Muscle of leg (tissue), 11 donors: Measurements from ENCODE around the gene INTS6. TPM values are rescaled to one million over a fixed set of nuclear protein-coding genes. Genes with fewer than 3 reads are reported as not detected.

ENCODE experiments used
- DNase-seq: peaks from one replicate; pipeline ENCODE4 v3.0.0; 2013
- H3K27ac ChIP-seq: one replicate; pipeline ENCODE4 v1.5.1; 2013; ENCODE audit warnings: mild to moderate bottlenecking, low read length, control low read depth
- H3K27me3 ChIP-seq: one replicate; pipeline ENCODE4 v1.6.1; 2013; ENCODE audit warnings: low read length; ENCODE audit not compliant: control insufficient read depth, insufficient read depth
- H3K36me3 ChIP-seq: one replicate; pipeline ENCODE4 v1.6.1; 2013; ENCODE audit warnings: low read length; ENCODE audit not compliant: control insufficient read depth, insufficient read depth
- H3K4me1 ChIP-seq: one replicate; pipeline ENCODE4 v1.6.1; 2013; ENCODE audit warnings: low read length; ENCODE audit not compliant: control insufficient read depth, insufficient read depth
- H3K4me3 ChIP-seq: one replicate; pipeline ENCODE4 v1.5.1; 2013; ENCODE audit warnings: low read length, control low read depth
- H3K9me3 ChIP-seq: replicated peaks from 2 replicates; pipeline ENCODE4 v1.6.1; 2013; ENCODE audit warnings: low read depth, low read length; ENCODE audit not compliant: control insufficient read depth
- WGBS: methylation state at CpG from one replicate; pipeline ENCODE4 v1.1.5; 2013; ENCODE audit warnings: missing lambda C conversion rate; ENCODE audit not compliant: insufficient coverage; 5-methylcytosine and 5-hydroxymethylcytosine counted together
- polyA plus RNA-seq, 8 donors: library from polyadenylated mRNA; unstranded; fragments of 120-200 nt; gene quantifications; one replicate each; pipeline versions ENCODE4 v1.2.1 to v1.2.3, GENCODE V29; 2013; ENCODE audit warnings: inconsistent platforms in 1 of 8, low replicate concordance in 1 of 8; ENCODE audit not compliant: insufficient read length in 8 of 8, insufficient read depth in 1 of 8
- total RNA-seq: library from RNA; stranded (reverse); fragments of 120-200 nt; gene quantifications from one replicate; pipeline ENCODE4 v1.2.4, GENCODE V29; 2013

Gene INTS6
- total and polyA plus RNA-seq, 9 donors = 16.9 to 27.7 (median 20.1) TPM

- no peaks in the 10 kb centered on the region for H3K27me3 ChIP-seq
- no peak overlapping the region for H3K27ac ChIP-seq
- no peaks in the 10 kb centered on the region for H3K36me3 ChIP-seq
- no peak overlapping the region for H3K4me3 ChIP-seq
- no peaks in the 10 kb centered on the region for H3K9me3 ChIP-seq
- H3K4me1 ChIP-seq = no peaks in the 10 kb centered on the region
- DNase-seq = no peak
- WGBS = 62% methylated on average over 5 of the region's 5 CpGs
Observed at GRCh38 chr13:51336746-51337145, 116.1 kb downstream of the INTS6 start.

- DNase-seq = no peak
- Histone ChIP-seq H3K9me3 (no peaks in the 10 kb centered on the region), H3K4me1 (no peaks in the 10 kb centered on the region), H3K4me3 (no peak overlapping the region), H3K27me3 (no peaks in the 10 kb centered on the region), H3K27ac (no peak overlapping the region), H3K36me3 (no peaks in the 10 kb centered on the region)
Observed at GRCh38 chr13:51333826-51334225, 119.0 kb downstream of the INTS6 start.

DNA sequence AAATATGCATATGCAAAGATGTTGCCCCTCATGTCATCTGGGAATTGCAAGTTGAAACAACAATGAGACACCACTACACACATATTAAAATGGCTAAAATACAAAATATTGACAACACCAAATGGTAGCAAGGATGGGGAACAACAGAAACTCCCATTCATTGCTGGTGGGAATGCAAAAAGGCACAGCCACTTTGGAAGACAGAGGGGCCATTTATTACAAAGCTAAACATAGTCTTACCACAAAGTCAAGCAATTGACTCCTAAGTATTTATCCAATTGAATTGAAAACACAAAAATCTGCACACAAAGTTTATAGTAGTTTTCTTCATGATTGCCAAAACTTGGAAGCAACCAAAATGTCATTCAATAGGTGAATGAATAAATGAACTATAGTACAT, 119.4 kb downstream of the INTS6 start:
- H3K27ac ChIP-seq = no peak overlapping the region
- DNase-seq = no peak
- H3K27me3 ChIP-seq = no peaks in the 10 kb centered on the region
- no peaks in the 10 kb centered on the region for H3K9me3 ChIP-seq
- H3K36me3 ChIP-seq = no peaks in the 10 kb centered on the region
- no peak overlapping the region for H3K4me3 ChIP-seq
- no peaks in the 10 kb centered on the region for H3K4me1 ChIP-seq

GRCh38 chr13:51332566-51333361, 120.1 kb downstream of the INTS6 start:
- no peak overlapping the region for H3K4me3 ChIP-seq
- no peaks in the 10 kb centered on the region for H3K9me3 ChIP-seq
- no peaks in the 10 kb centered on the region for H3K27me3 ChIP-seq
- no peak overlapping the region for H3K27ac ChIP-seq
- no peaks in the 10 kb centered on the region for H3K36me3 ChIP-seq
- DNase-seq = no peak
- 80% methylated on average over 1 of the region's 2 CpGs for WGBS
- H3K4me1 ChIP-seq = no peaks in the 10 kb centered on the region

DNA sequence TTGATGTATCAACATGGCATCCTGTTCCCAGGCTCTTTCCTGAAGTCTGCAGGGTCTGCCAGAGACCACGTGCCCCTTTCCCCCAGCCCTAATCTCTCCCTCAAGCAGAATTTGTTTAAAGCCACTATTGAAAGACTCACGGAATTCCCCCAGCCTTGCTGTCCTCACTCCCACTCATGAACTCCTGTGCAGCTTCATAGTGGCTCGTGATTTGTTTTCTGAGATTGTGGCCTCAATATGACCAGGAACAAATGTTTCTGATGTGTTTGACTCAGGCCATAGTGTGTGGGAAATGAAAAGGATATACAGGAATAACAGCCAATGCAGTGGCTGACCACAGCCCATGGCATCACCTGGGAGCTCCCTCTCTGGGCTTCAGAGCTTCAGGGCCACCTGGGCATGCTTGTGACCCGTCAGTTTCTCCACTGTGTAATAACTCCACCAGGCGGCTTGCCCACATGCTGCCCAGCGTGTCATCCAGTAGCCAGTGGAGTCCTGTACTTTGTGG, 121.4 kb downstream of the INTS6 start:
- Histone ChIP-seq H3K9me3 (no peaks in the 10 kb centered on the region), H3K4me3 (no peak overlapping the region), H3K4me1 (no peaks in the 10 kb centered on the region), H3K36me3 (no peaks in the 10 kb centered on the region), H3K27me3 (no peaks in the 10 kb centered on the region), H3K27ac (no peak overlapping the region)
- 62% methylated on average over 4 of the region's 6 CpGs for WGBS
- DNase-seq = no peak

- Histone ChIP-seq H3K27me3 (no peaks in the 10 kb centered on the region), H3K36me3 (no peaks in the 10 kb centered on the region), H3K9me3 (no peaks in the 10 kb centered on the region), H3K4me3 (no peak overlapping the region), H3K4me1 (no peaks in the 10 kb centered on the region), H3K27ac (no peak overlapping the region)
- 41% methylated on average over 3 of the region's 3 CpGs for WGBS
- no peak for DNase-seq
Observed at GRCh38 chr13:51330791-51331190, 122.0 kb downstream of the INTS6 start.

- Histone ChIP-seq H3K36me3 (no peaks in the 10 kb centered on the region), H3K9me3 (no peaks in the 10 kb centered on the region), H3K4me3 (no peak overlapping the region), H3K27ac (no peak overlapping the region), H3K4me1 (no peaks in the 10 kb centered on the region), H3K27me3 (no peaks in the 10 kb centered on the region)
- 82% methylated on average over 1 of the region's 3 CpGs for WGBS
- DNase-seq = no peak
Observed at GRCh38 chr13:51329606-51330005, 123.2 kb downstream of the INTS6 start.

DNA sequence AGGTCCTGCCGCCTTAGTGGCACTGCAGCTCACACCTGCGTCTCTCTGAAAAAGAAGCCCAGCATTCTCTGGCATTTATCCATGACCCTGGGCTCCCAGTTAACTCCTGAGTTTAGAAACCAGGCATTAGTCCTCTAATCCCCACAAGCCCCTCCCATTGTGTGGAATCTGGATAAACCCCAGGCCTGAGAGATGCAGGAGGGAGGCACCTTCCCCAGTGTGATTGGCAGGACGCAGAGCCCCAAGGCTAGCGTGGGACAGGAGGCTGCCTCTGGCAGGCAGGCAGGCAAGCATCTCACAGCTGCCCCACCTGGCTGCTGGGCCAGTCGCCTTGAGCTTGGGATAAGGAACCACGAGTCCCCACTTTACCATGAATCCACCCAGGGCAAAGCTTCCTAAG, 124.3 kb downstream of the INTS6 start:
- Histone ChIP-seq H3K4me3 (no peak overlapping the region), H3K27me3 (no peaks in the 10 kb centered on the region), H3K27ac (no peak overlapping the region), H3K9me3 (no peaks in the 10 kb centered on the region), H3K36me3 (no peaks in the 10 kb centered on the region), H3K4me1 (no peaks in the 10 kb centered on the region)
- DNase-seq = no peak
- WGBS = 49% methylated on average over 4 of the region's 6 CpGs

GRCh38 chr13:51327961-51328360, 124.9 kb downstream of the INTS6 start:
- no peak for DNase-seq
- no peaks in the 10 kb centered on the region for H3K36me3 ChIP-seq

GRCh38 chr13:51326777-51327176, 126.1 kb downstream of the INTS6 start:
- Histone ChIP-seq H3K4me3 (no peak overlapping the region), H3K27ac (no peak overlapping the region), H3K4me1 (no peaks in the 10 kb centered on the region), H3K27me3 (no peaks in the 10 kb centered on the region), H3K36me3 (no peaks in the 10 kb centered on the region), H3K9me3 (no peaks in the 10 kb centered on the region)
- DNase-seq = no peak
- no CpG with 5 or more reads among the region's 2 CpGs for WGBS

More at GRCh38 chr13:51327961-51328360, 124.9 kb downstream of the INTS6 start:
- Histone ChIP-seq H3K4me3 (no peak overlapping the region), H3K9me3 (no peaks in the 10 kb centered on the region), H3K27me3 (no peaks in the 10 kb centered on the region), H3K27ac (no peak overlapping the region), H3K4me1 (no peaks in the 10 kb centered on the region)
- 83% methylated on average over 1 of the region's 2 CpGs for WGBS

- H3K9me3 ChIP-seq = no peaks in the 10 kb centered on the region
- WGBS = 62% methylated on average over 1 of the region's 6 CpGs
- no peak for DNase-seq
- no peak overlapping the region for H3K4me3 ChIP-seq
- no peaks in the 10 kb centered on the region for H3K4me1 ChIP-seq
- no peaks in the 10 kb centered on the region for H3K36me3 ChIP-seq
- no peaks in the 10 kb centered on the region for H3K27me3 ChIP-seq
- no peak overlapping the region for H3K27ac ChIP-seq
Observed at GRCh38 chr13:51325837-51326236, 127.0 kb downstream of the INTS6 start.
